ELR (cell line): ENCODE data around the gene RGS3.

Source experiments
- DNase-seq: peaks from one replicate; pipeline ENCODE4 v3.0.0-alpha.2; 2015; ENCODE audit warnings: low read depth

The RGS3 gene

DNA sequence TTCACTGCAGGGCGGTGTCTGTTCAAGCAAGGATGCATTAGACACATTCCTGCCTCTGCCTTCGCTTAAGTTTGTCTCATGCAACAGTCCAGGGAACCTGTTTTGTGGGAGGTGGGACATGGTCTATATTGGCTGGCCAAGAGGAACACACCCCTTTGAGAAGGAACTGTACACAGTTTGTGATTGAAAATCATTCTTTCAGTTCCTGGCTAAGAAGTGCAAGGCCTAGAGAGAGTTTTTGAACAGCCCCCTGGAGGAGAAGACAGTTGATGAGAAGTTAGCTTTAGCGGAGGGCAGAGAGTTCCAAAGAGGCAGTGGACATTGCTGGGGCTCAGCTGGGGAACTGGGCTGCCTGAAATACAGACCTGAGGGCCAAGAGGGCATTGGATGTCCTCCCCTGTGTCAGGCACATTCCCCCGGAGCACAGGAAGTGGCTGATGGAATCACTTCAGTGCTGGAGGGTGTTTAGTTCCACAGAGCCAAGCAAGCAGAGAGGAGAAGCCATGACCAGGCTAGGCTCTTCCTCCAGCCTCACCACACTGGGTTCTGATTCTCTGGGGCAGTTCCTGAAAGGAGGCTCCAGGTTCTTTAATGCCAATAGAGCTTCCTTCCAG lies 66.6 kb downstream of the RGS3 start:
- DNase-seq = no peak

DNA sequence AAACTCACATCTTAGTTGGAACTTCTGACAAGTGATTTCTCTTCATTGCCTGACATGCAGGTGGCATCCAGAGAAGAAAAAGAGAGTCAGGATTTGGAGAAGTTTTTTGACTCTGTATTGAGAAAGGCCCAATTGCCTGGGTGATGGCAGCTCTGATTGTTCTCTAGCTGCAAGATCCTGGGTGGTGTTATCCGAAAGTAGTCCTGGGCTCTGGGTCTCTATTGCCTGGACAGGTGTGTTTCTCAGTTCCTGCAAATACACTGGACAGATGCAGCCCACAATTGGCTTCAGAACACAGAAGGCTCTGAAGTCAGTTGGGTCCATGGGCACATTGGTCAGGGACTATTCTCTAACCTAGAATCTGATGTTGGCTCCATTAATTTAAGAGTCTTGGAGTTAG lies 67.4 kb downstream of the RGS3 start:
- DNase-seq = no peak

DNA sequence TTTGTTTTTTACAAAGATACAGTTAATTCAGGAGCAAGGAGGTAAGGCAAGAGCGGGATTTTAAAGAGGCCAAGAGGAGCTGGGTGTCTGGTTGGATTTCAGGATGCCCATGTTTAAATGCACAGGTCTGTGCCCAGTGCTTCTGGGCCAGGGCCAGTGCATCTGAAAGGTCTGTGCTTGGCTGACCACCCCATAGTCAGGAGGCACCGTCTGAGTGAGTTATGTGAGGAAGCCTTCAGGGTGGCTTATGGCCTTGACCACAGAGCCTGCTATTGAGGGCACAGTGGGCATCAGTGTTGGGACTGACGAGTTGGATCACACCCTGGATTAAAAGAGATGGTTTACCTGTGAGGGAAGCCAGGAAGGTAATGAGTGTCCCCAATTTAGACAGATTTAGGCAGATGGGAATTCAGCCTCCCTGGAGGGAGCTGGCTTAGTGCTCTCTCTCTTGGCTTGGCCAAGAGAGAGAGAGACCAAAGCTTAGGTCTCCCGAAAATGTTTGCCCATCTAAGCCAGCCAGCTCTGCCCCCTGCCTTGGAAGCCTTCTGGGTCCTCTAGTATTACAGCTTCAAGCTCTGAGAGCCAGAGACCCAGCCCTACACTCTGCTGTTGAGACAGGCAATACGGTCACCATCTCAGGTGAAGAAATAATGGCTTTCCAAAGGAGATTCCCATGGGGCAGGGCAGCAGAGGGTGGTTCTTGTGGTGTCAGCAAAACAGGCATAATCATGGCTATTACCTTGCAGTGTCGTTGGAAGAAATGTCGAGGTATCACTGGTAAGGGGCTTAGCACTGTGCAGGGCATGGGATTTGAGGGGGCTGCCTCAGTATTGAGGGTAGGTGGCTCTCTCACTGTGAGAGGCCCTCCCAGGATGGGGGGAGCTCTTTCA lies 68.6 kb downstream of the RGS3 start:
- no peak for DNase-seq

DNA sequence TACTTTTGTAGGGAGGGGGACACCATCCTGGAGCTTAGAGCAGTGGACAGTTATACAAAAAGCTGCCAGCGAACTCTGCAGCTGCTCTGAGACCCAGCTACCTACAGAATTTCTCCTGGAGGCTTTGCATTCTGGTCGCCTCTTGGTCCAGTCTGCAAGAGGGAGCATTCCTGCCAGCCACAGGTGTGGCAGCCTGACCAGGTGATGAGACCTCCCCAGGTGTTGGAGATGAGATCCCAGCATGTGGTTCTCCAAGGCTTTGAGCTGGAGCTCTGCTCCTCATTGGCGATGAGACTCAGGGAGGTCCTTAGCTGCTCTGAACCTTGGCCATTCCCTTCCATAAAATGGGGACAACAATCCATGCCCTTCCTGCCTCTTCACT lies 69.3 kb downstream of the RGS3 start:
- DNase-seq = no peak

DNA sequence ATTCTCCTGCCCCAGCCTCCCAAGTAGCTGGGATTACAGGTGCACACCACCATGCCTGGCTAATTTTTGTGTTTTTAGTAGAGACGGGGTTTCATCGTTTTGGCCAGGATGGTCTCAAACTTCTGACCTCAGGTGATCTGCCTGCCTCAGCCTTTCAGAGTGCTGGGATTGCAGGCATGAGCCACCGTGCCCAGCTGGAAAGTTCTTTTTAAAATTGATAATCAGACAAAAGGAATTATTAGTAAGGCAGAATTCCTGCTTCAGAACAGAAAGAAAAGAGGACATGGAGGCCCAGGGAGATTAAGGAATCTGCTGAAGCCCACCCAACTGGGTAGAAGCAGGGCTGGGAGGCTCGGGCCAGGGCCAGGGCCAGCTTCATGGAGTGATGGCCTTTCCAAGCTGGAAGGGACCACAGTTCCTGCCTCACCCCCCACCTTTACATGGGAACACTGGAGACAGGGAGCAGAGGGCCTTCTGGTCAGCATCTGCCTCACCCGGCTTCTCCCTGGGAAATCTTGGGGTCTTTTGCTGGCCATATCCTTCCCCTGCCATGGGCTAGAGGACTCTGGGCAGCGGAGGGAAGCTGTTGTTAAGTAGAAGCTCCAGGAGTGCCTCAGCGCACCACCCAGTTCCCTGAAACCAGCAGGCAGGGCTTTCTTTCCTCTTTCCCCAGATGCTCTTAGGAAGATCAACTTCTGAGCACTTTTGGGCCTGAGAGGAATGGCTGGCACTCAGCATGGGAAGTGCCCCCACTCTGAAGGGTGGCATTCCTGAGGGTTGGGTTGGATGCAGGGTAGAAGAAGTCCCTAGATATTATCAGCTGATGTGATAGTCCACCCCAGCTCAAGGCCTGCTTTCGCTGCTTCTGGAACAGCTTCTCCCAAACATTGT lies 70.1 kb downstream of the RGS3 start:
- DNase-seq = no peak

DNA sequence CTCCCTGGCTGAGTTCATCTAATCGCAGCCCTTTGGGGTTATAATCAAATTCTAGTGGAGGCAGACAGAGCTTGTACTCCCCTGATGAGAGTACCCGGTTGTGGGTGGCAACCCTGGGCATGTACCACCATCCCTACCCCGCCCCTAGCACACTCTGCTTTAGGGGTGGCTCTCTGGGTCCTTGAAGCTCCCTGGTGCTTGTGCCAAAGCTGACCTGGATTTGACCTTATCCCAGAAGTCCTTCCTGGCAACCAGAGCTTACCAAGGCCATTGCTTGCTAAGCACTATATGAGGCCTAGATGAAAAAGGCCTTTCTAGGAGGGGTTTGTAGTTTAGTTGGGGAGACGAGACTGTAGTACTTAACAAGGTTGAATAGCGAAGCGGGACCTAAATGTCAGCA lies 72.2 kb downstream of the RGS3 start:
- no peak for DNase-seq

DNA sequence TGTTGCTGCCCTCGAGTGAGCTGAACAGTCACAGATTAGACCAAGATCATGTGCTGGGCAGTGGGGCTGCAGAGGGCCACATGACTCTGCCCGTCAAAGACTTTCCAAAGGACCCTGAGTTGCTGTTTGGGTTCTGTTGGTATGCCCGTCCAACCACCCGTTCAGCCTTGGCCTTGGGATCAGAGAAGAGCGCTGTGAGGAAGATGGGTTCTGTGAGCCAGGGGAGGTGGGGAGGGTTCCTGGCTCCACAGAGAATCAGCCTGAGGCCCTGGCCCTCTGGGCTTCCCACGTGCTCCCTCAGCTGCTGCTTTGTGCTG lies 72.6 kb downstream of the RGS3 start:
- DNase-seq = no peak

DNA sequence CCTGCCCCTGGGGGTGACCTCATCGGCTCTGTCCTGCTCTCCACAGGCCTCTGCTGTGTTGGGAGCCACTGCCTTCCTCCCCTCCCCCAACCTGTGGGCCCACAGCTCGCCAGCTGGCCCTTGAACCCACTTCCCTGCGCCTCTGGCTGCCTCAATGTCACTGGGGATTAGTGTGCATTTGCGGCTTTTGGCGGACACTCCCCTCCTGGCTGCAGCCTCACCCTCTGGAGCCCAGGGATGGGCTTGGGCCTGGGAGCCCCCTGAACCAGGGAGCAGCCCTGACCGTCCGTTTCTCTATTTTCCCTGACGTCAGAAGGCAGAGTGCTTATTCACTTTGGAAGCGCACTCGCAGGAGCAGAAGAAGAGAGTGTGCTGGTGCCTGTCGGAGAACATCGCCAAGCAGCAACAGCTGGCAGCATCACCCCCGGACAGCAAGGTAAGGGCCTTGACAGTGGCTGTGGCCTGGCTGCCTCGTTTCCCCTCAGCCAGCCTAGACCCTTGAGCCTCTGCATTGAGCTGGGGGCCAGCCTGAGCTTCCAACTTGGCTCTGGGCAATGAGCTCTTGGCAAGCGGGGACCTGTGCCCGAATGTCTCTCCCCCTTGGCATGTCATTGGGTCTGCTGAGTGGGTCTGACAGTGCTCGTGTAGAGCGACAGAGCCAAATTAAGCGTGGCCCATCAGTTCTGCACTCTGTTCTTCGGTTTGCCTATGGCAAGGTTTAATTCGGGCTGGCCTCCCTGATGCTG lies 73.1 kb downstream of the RGS3 start:
- DNase-seq = no peak

DNA sequence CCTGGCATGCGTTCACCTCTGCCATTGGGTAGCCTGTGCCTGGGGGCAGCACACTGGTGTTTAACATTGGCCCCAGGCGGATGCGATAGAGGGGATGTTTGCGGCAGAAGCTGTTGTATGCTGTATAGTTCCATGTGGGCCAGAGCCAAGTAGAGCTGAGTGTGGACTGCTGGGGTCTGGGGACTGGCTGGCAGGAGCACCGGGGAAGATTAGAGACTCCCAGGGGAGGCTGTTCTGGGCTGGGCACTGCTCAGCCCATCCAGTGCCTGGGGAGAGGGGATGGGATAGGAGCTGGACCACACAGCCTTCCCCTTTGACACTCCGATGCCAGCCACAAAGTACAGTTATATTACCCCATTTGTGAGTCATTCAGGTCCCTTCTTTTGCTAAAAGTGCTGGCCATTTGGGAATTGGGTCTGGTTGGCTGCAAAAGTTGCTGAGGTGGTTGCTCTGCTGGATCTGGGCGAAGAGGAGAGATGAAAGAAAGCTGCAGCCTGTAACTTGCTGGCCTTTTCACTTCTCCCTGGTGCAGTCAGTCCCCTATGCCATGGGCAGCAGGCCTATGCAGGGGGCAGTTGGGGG lies 73.8 kb downstream of the RGS3 start:
- DNase-seq = no peak

DNA sequence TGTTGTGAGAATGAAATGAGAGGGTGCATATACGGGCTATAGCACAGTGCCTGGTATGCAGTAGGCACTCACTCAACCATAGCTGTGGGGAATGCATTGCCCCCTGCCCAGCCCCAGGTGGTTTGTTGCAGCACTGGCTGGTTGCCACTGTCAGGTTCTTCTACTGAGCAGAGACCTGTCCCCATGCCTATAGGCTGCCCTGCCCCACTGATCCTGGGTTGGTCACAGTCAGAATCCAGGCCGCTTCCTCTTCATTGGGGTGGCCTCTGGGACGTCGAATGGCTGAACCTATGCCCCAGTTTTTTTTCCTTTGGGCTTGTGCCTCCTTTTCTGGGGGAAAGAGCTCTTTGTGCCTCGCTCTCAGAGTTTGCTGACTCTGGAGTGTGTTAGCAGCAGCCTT lies 74.6 kb downstream of the RGS3 start:
- DNase-seq = no peak

DNA sequence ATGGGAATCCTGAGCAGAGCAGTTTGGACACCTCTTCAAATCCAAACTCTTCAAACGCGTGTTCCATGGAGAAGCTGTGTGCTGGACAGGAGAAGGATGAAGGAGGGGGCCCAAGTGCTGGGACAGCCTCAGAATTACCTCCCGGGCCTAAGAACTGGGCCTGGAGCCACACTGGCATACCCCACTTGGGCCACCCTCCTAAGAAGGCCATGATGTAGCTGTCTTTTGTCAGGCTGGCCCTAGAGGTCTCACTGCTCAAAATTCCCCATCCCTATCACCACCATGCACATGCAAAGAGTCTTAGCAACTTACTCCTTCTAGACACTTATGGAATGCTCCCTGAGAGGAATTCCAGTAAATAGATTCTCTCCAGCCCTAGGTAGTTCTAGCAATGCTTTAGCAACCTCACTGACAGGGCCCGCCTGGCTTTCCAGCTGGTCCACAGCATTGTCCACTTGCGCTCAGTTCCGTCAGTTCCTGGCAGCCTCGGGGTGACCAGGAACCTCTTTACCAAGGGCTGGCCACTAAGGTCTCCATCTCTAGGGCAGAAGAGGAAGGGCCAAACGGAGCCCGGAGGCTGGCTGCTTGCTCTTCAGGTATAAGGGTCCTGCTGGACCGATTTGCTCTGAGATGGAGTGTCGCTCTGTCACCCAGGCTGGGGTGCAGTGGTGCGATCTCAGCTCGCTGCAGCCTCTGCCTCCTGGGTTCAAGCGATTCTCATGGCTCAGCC lies 75.3 kb downstream of the RGS3 start:
- DNase-seq = no peak

DNA sequence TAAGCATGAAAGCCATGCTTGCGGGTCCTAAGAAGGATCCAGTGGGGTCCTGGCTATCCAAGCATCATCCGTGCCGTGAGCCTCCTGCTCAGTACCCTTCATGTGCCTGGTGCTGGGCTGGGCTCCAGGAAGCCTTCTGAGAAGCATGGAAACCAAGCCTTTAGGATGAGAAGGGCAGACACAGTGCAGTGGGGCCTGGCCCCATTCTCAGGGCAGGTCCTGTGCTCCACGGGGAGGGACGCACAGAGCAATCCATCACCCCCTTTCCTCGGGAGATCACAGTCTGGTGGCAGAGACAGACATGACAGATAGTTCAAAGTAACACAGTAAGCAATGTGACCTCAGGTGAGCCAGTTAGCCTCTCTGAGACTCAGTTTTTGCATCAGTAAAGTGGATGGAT lies 76.9 kb downstream of the RGS3 start:
- no peak for DNase-seq

DNA sequence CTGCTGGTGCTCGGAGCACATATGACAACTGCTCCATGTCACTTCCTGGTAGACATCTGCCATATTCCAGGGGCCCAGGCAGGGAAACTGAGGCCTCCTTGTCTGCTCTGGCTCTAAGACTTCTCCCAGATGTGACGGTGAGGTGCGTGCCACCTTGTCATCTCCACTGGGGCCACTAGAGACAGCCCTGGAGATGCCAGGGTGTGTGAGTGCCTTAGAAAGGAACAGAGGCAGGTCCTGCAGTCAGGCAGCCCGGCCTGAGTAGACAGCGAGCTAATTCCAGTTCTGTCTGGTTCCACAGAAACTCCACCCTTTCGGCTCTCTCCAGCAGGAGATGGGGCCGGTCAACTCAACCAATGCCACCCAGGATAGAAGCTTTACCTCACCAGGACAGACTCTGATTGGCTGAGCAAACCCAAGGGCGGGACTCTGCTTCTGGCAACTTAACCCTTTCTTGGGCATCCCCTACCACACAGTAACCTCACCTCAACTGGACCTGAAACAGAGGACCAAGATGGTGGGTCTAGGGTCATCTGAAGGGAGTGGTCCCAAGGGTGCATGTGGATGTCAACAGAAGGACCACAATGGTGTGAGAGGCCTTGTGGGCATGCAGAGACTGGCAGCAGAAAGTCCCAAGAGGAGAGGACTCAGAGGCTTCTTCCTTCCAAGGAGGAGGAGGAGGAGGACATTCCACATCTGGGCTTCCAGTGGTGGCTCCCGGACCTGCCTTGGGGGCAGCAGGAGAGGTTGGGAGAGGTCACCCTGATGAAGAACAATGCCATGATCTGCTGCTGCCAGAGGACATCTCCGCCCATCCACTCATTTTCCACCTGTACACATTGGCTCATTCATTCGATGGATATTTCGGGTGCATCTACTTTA lies 77.7 kb downstream of the RGS3 start:
- peak; percentile 44 for DNase-seq

DNA sequence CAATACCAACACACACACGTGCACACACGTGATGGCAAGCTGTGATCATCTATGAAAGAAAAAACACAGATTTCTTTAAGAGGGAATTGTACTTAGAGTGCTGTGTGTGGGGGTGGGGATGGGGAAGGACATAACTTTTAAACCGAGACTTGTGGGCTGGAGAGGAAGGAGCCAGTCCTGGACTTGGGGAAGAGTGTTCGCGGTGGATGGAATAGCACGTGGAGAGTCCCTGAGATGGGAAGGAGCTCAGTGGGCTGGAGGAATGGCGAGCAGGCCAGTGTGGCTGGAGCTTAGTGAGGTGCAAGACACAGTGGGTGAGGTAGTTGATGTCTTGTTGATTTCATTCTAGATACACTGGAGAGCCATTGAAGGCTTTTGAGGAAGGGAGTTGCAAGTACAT lies 78.5 kb downstream of the RGS3 start:
- no peak for DNase-seq

DNA sequence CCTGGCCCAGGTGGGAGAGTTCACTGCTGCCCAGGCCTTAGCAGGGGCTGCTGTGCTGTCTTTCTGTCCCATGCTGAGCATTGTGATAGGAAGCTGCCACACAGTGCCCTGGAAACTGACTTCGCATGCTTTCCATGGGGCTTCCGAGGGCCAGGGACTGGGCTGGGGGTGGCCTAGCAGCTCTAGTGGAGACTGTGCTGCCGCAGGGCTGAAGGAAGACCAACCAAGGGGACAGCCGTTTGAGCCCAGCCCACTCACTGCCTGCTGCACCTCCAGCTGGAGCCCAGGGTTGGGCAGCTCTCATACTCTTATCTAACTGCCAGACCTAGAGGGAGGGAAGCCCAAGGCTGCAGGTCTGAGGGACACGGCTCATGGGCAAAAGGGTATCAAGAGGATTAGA lies 79.2 kb downstream of the RGS3 start:
- no peak for DNase-seq

DNA sequence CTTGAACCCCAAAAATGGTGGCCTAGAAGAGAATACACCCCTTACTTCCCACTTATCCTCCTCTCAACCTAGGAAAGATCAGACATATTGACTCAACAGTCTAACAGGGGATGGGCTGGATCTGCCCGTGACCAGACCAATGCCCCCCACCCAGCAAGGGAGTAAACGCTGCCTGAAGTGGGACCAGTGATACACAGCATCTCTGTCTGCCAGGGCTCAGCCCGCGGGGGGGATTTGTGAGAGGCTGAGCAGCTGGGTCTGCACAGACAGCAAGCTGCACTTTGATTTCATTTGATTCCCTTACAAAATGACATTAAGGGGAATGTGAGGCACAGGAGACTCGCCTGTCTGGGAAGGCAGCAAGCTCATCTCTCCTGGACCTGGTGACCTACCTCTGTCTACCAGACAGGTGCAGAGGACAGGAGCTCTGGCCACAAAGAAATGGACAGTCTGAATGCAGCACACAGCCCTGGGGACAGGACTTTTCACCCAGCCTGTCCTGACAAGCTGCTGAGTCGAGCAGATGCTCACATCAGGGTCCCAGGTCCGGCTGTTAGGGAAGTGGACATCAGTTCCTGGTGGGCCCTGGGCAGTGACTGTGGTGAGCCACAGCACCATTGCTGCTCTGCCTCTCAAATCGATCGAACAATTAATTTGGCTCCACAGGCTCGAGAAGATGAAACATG lies 79.9 kb downstream of the RGS3 start:
- no peak for DNase-seq

DNA sequence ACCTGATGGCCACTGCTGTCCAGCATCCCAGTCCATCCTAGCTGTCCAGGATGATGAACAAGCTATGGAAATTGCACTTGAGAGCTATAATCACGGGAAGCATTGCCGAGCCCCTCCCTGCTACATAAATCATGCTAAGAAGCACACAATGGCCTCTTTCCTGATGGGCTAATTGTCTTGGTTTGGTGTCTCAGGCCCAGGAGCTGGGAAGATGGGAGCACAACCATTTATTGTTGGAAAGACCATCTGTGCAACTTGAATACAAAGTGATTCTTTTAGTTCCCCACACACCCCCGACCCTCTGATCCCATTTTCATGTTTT lies 80.4 kb downstream of the RGS3 start:
- no peak for DNase-seq

DNA sequence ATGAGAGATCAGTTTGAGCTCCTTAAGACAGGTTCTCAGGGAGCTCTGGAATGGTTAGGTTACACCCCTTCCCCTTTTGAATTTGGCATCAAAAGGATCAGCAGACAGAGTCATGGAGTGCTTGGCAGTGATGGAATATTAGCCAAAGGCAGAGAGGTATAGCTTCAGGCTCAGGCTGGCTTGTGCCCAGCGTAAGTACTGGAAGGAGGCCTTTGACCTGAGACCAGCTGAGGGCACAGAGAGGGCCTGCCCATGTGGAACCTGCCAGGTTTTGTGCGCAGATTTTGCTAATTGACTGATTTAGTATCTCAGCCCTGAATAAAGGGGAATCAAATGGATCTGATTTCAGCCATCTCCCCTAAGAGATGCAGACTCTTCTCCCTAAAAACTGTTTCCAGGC lies 81.5 kb downstream of the RGS3 start:
- no peak for DNase-seq

DNA sequence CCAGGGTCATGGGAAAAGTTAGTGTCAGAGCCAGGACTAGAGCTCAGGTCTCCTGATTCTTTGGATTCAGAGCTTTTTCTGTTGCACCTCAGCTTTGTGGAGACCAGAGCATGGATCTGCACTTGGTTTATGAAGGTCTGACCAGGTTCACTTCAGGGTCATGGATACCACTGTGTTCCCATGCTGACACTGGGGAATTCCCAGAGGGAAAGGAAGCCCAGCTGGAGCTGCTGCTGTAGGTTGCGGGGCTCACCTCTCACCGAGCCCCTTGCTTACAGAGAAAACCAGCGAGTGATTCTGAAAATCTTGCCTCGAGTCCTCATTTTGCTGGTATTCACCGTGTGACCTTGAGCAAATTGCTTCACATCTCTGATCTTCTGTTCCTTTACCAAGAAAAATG lies 83.0 kb downstream of the RGS3 start:
- no peak for DNase-seq

DNA sequence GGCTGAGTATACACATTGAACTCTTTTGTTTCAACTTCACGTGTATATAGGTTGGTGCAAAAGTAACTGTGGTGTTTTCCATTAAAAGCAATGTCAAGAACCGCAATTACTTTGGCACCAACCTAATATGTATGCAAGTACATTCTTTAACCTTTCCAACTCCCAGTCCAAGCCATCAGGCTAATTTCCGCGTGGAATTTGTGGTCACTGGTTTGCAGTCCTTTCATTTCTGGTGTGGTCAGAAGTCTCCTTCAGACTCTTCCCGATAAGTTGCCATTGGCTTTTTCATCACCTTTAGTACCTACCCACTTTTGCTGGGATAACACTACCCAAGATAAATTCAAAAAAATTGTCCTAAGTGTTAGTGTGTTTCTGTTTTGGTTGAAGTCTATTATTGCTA lies 84.0 kb downstream of the RGS3 start:
- no peak for DNase-seq
